NK-92 treated with Interleukin-12 subunit alpha and Interleukin-12 subunit beta, amount 100 ng/mL, for 24 hours (cell line): ENCODE data around the gene POLR3G.

Experiments used
- DNase-seq: peaks from one replicate; lab custom pipeline; 2025; lab: John Stamatoyannopoulos, UW

Gene POLR3G

DNA sequence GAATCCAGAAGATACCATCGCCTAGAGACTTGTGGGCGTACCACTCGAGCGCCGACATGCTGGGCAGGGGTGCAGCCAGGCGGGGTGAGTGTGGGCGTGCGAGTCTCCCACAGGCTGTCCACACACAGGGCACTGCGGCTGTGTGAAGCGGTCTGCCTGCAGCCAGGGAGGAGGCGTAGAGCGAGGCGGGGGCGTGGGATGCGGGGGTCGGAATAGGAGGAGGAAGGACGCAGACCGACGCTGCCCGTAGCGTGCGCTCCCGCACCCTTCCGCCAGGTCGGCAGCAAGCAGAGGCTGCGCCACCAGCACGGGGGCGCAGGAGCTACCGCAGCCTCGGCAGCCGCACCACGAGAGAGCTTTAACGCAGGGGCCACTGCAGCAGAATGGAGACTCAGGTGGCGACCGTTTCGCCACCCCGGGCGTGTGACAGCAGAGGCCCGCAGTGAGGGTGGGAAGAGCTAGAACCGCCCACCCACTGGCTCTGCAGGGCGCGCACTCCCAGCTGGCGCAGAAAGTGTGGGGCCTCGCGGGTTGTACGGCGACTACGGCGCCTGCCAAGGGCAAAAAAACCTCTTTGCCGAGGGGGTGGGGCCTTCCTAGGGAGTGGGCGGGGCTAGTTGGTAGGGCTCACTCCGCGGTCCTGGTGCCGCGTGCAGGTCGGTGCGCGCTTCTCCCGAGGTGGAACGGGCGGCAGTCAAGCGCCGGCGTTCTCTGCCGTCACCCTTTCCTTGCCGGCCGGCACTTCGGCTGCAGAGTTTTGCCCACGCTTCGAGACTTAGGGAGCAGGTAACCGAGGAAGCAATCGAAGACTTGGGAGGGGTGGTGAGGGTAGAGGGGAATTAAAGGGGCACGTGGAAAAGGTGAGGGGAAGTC, at the start of gene POLR3G, which contains the start of gene MBLAC2:
Gene POLR3G, plus strand, starts transcription at position 630 of the 873 bp plus-strand sequence. CDS start 10,704 bp downstream, outside the sequence.
Gene MBLAC2, minus strand, starts transcription at position 537 of the 873 bp plus-strand sequence. Its CDS starts 479 bp downstream, at position 58.
- DNase-seq: peak; percentile 91

DNA sequence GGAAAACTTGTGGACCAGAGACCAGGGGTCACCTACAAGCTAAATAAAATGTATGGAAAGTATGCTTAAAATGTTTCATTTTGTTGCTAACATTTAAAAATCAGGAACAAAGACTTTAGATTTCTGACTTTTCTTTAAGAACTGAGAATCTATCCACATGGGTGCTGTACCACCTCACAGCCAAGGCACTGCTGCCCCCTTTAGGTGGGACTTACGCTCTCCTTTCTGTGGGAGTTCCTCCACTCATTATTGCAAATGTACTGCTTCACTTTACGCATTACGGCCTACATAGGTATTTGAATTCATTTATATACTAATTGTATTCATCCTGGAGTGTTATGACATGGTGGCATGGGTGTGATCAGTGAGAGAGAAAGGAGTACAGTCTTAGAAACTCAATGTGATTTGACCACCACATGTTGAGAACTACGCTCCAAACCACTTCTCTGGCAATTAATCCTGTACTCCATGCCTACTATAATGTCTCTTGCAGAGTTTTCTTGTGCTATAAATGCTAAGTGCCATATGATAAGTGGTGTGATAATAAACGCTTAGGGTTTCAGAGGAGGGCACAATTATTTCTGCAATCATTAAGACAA, 40.4 kb upstream of the POLR3G start:
- peak; percentile 21 for DNase-seq

- DNase-seq: no peak
Measured at GRCh38 chr5:90437663-90438062, 37.0 kb upstream of the POLR3G start.

DNA sequence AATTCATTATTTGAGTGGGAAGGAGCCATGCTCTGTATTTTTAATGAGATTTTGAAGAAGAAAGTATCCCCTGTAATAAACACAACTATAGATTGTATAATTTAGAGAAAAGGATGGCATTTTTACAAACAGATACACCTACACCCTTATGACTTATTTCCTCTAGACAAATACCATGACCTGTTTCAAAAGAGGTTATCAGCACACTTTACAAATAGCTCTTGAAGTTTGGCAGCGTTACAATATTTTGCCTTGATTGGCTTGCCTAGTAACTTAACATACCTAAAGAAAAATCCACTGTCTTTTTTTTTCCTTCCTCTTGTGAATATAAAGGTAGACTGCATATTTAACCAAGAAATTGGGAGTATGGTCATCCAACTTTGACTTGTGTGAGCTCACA, 36.6 kb upstream of the POLR3G start:
- DNase-seq: no peak

GRCh38 chr5:90440644-90441043, 34.0 kb upstream of the POLR3G start:
- no peak for DNase-seq

GRCh38 chr5:90446961-90447360, 27.7 kb upstream of the POLR3G start:
- no peak for DNase-seq

GRCh38 chr5:90461288-90461687, 13.4 kb upstream of the POLR3G start:
- no peak for DNase-seq

GRCh38 chr5:90472783-90473395, 1.8 kb upstream of the POLR3G start:
- DNase-seq: no peak

DNA sequence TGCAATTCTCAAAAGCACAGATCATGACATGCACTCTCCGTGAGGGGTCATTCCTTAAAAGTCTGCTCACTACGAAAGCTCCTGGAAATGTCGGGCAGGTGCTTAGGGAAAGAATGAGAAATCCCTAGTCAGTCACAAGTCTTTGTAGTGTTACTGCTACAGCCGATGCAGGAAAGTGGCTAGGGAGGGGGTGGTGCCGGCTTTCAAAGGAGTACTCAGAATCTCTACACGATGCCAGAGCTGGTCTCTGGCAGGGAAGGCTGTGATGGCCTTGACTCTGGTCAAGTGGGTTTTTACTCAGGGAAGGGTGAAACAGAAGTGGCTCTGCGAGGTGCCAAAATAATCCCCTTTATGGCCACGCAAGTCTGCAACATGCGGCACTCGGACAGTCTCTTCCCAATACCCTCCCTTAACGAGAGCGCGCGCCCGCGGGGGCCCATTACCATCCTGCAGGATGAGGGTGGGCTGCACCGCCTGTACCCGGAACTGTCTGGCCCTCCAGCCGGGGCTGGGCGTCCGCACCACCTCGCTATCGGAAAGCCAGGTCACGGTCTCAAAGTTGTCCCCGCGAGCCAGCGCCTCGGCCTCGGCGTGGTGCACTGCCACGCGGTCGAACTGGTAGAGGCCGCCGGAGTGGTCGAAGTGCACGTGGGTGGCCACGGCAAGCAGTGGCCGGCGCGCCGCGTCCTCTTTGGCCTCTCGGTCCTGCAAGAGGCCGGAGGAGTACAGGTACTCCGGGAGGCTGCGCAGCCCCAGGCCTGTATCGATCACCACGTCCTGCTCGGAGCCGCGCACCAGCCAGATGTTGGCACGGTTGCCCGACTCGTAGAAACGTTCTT, 1.0 kb upstream of the POLR3G start:
- DNase-seq: peak; percentile 62

- DNase-seq: no peak
Measured at GRCh38 chr5:90475436-90475980, 844 bp downstream of the POLR3G start.

DNA sequence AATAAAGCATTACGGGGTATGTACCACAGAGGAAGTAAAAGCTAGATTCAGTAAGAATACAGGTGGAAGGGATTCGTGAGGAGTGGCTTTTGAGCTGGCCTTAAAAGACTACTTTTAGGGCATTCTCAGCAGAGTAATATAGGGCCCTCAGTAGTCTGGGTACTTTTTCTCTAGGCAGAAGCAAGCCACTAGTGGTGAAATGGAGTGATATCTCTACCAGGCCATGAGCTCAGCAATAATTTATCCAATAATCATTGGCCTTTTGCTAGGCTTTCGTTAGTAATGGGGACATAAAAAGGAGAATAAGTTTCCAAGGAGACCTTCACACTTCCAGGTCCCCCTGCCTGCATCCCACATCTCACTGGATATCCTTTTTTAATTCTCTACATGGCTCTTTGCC, 1.7 kb downstream of the POLR3G start:
- DNase-seq: no peak

DNA sequence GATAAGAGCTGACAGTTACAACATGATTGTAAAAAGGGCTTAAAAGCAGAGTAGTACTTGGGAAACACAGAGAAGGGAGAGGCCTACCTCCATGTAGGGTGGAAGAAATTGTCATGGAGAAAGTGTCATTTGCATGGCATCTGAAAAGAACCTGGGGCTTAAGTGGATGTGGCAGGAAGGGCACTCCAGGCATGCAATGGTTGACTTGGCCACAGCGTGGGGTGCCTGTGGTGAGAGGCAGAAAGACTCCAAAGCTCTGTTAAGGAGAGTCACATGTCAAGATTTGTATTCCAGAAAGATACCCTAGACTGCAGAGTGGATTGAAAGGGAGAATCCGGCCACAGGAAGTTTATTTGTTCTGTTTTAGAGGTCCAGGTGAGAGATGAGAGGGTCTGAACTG, 2.4 kb downstream of the POLR3G start:
- no peak for DNase-seq

DNA sequence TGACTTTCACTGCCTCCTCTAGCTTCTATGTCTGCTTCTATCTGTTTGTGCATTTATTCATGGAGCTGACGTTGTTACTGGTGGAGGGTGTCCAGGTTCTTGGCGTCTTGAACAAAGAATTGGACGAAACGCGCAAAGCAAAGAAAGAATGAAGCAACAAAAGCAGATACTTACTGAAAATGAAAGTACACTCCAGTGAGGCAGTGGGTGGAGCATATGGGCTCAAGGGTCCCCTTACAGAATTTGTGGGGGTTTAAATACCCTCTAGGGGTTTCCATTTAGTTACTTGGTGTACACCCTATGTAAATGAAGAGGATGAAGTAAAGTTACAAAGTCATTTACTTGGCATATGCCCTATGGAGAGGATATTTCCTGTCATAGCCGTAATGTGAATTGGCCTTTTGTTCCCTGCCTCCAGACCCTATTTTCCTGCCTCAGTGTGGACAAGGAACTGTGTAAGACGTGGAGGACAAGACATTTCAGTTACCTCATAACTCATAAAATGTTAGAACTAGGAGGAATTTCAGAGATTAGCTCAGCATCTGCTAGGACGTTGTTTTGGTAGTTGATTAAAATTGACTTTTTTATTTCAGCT, 3.1 kb downstream of the POLR3G start:
- DNase-seq: no peak

DNA sequence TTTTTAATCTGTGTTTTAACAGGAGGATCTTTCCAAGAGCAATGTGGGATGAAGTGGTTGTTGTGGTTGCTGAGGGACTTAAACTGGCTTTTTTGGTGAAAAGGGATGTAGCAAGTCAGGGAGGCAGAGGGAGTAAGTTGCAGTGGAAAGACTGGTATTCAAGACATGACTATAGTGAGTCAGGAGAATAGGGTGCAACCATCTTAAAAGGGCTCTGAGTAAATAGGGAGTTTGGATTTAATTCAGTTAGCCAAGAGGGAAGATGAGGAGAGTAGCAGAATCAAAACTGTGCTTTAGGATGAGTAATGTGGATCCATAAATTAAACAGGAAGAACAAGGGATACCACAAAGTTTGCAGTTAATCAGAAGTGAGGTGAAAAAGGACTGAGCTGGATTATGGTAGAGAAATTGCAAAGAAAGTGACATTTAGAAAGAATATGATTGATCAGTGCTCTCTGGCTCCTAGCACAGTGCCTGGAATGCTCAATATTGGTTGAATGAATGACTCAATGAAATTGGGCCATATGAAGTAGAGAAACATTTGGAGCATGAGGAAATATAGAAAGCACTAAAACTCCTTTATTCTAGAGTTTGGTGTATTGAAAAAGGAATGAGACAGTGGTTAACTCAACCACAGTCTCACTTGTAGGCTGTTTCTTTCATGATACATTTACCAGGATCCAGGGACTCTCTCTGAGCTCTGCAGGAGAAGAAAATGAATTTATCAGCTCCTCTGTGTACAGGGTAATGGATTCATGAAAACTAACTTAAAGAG, 5.1 kb downstream of the POLR3G start:
- DNase-seq: no peak

- no peak for DNase-seq
Measured at GRCh38 chr5:90480699-90481098, 6.0 kb downstream of the POLR3G start.

DNA sequence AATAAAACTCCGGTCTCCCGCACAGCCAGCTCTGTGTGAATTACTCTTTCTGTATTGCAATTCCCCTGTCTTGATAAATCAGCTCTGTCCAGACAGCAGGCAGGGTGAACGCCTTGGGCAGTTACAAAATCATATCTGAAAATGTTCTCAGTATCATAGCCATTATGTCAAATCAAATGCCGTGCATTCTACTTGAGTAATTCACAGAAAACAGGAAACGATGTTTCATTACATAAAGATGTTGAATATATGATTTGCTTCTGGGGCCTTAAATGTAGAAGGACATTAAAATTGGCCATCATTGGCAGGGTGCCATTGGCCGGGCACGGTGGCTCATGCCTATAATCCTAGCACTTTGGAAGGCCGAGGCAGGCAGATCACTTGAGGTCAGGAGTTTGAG, 8.5 kb downstream of the POLR3G start:
- no peak for DNase-seq

DNA sequence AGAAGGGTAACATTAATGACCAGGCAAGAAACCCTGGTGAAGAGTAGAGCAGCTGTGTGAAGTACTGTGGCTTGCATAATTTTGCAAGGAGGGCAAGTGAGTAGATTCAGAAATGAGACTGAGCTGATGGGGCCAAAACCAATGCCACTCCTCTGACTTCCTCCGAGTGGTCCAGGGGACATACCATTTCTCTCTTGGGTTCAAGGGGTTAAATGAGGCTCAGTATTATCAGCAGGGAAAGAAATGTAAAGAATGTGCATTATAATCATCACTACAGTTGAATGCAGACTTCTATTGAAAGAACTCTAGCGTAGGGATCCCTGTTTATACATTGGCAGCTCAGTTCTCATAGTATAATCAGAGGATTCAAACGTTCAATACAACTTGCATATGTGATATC, 9.9 kb downstream of the POLR3G start:
- DNase-seq: no peak

- no peak for DNase-seq
Measured at GRCh38 chr5:90488791-90489190, 14.1 kb downstream of the POLR3G start.

DNA sequence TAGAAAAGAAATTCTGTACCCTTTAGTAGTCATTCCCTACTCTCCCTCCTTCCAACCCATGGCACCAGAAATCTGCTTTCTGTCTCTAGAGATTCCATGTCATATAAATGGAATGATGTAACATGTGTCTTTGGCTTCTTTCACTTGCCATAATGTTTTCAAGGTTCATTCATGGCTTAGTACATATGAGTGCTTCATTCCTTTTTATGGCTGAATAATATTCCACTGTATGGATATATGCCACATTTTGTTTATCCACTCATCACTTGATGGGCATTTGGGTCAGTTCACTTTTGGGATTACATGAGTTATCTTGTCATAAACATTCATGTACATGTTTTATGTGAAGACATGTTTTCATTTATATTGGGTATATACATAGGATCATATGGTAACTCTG, 19.4 kb downstream of the POLR3G start:
- no peak for DNase-seq

DNA sequence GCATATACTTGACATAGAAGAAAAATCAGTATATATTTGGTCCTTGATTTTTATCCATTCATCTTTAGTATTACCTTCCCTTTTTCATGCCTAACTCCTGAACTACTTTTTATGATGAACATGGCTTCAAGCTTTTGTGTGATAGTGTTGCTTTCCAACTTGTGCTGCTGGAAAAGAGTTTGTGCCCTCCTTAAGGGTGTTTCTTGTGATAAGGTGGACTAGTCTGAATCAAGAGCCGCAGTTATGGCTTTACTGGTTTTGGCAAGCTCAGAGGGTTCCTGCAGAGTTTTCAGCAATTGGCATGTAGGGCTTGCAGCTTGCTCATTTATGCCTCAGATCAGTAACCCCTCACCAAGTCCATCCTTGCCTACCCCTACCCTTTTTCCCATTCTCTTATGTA, 20.5 kb downstream of the POLR3G start:
- DNase-seq: no peak

DNA sequence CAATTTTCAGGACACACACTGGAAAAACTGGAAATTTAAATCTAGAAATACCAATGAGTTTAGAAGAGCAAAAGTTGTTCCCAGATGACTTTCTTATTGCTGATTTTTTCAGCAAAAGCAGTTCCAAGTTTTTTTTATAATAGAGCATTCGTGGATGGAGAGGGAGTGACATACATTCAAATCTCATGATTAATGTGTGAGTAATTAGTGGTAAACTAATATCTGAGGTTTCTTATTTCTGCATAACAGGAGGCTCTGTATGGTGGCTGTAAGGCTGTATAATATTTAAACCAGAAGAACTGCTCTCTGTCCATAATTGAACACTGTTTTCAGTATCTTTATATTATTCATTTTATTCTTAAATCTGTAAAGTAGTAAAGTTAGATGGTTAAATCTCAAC, 28.9 kb downstream of the POLR3G start:
- DNase-seq: no peak
